A673 (cell line): ENCODE measurements around the gene IVNS1ABP. TPM values are rescaled to one million over a fixed set of nuclear protein-coding genes. Genes with fewer than 3 reads are reported as not detected.
"Not testable (repeated sequence)": the region's sequence is repeated elsewhere in the genome, so short reads cannot be mapped to it uniquely, and the experiment has no call there.

Source experiments
- Bru-seq: library from RNA; stranded (reverse); fragments of 400-500 nt; gene quantifications from one replicate; lab custom pipeline; 2021; lab: Mats Ljungman, UMichigan
- BruChase-seq, 2 experiments: library from RNA; stranded (reverse); fragments of 400-500 nt; gene quantifications; one replicate each; lab custom pipeline; 2021; lab: Mats Ljungman, UMichigan
- BruUV-seq: library from RNA; stranded (reverse); fragments of 400-500 nt; replicated peaks from 2 replicates; lab custom pipeline; 2021; lab: Mats Ljungman, UMichigan
- CTCF ChIA-PET: fragments of 300-600 bp; sonication (Branson Sonifier 250); formaldehyde crosslinking; loops from one replicate; lab custom pipeline; 2022; ENCODE audit warnings: antibody characterized with exemption; lab: Charles Lee
- POLR2A ChIA-PET: fragments of 300-600 bp; sonication (Branson Sonifier 250); formaldehyde crosslinking; loops from one replicate; lab custom pipeline; 2022; ENCODE audit warnings: antibody characterized with exemption; ENCODE audit not compliant: low non-redundant PET; lab: Charles Lee
- DNase-seq: peaks from one replicate; pipeline ENCODE4 v3.0.0-alpha.2; 2015; ENCODE audit warnings: low spot score
- H3K27ac ChIP-seq: fragments of 200-600 bp; sonication (generic); 2 replicates; pipeline ENCODE4 v1.5.1; 2016; ENCODE audit warnings: mixed run types, low read depth, mild to moderate bottlenecking, mixed read lengths, antibody characterized with exemption, low read length; ENCODE audit not compliant: poor library complexity, severe bottlenecking
- H3K27me3 ChIP-seq: fragments of 200-600 bp; sonication (generic); replicated peaks from 2 replicates; pipeline ENCODE4 v1.6.1; 2017; ENCODE audit warnings: mixed run types, low read depth, mild to moderate bottlenecking, mixed read lengths, antibody characterized with exemption, low read length; ENCODE audit not compliant: insufficient read depth, poor library complexity
- H3K36me3 ChIP-seq: fragments of 200-600 bp; sonication (generic); 2 replicates; pipeline ENCODE4 v1.6.1; 2016; ENCODE audit warnings: mixed run types, mild to moderate bottlenecking, mixed read lengths, antibody characterized with exemption, low read length; ENCODE audit not compliant: insufficient read depth, poor library complexity, severe bottlenecking
- H3K4me1 ChIP-seq: fragments of 200-600 bp; sonication (generic); 2 replicates; pipeline ENCODE4 v1.6.1; 2017; ENCODE audit warnings: mixed run types, mild to moderate bottlenecking, mixed read lengths, antibody characterized with exemption, low read length; ENCODE audit not compliant: insufficient read depth, poor library complexity, severe bottlenecking
- H3K4me3 ChIP-seq: fragments of 200-600 bp; sonication (generic); 2 replicates; pipeline ENCODE4 v1.5.1; 2016; ENCODE audit warnings: low read depth, mixed run types, mild to moderate bottlenecking, mixed read lengths, low read length; ENCODE audit not compliant: poor library complexity, severe bottlenecking
- H3K9me3 ChIP-seq: fragments of 200-600 bp; sonication (generic); 2 replicates; pipeline ENCODE4 v1.6.1; 2016; ENCODE audit warnings: mixed run types, low read depth, mild to moderate bottlenecking, mixed read lengths, antibody characterized with exemption, low read length; ENCODE audit not compliant: poor library complexity, severe bottlenecking
- CTCF ChIP-seq: fragments of 300-800, 200-600 bp; sonication (generic); conservative IDR thresholded peaks from 2 replicates; pipeline ENCODE4 v1.5.1; 2017; ENCODE audit warnings: low read depth, mild to moderate bottlenecking, antibody characterized with exemption, low read length, moderate library complexity, mixed read lengths
- EZH2 ChIP-seq: fragments of 200-600 bp; sonication (generic); IDR thresholded peaks from 2 replicates; pipeline ENCODE4 v1.6.1; 2017; ENCODE audit warnings: borderline replicate concordance, low read depth, mild to moderate bottlenecking, mixed read lengths, antibody characterized with exemption, low read length; ENCODE audit not compliant: poor library complexity, severe bottlenecking
- intact Hi-C: fragments of 100-400 bp; cut with micrococcal nuclease; formaldehyde crosslinking; loops from one replicate; pipeline ENCODE4 v1.10.0; 2022; ENCODE audit not compliant: unreplicated experiment
- long read RNA-seq: library from polyadenylated mRNA; stranded (forward); transcript quantifications from one replicate; pipeline ENCODE4 v2.0.0, GENCODE V29; 2022
- total RNA-seq: library from RNA; stranded (reverse); gene quantifications from 2 replicates; pipeline ENCODE4 v1.2.3, GENCODE V29; 2021

IVNS1ABP gene
- 221 and 263 TPM in 2 replicates for total RNA-seq
- percentile 100 among the genes with signal in this experiment for Bru-seq, nascent RNA
- BruChase-seq, experiment 1, labeled RNA remaining after a 2-hour chase, result percentile 100 among the genes with signal in this experiment
- percentile 97 among the genes with signal in this experiment for BruChase-seq, experiment 2, labeled RNA remaining after a 6-hour chase
- long read RNA-seq, full-length matches to known transcripts, result 377 of 519 reads
- long read RNA-seq, partial matches to known transcripts, result 59 of 519 reads
- long read RNA-seq, other reads (novel, unspliced or antisense), result 83 of 519 reads

- H3K27me3 ChIP-seq, result no peaks in the 10 kb centered on the region
- TF ChIP-seq EZH2, result no peak
- peak; percentile 48 for TF ChIP-seq CTCF
- H3K4me1 ChIP-seq, result peaks cover 22% of the 10 kb centered on the region
- ChIA-PET CTCF (interaction anchor here (0.9 to 1.6 kb wide), 4 partner anchors 278 to 366 kb away, joined by 3 to 7 read pairs (median 4); no protein-coding TSS in a partner anchor), POLR2A (interaction anchor here (0.5 to 1.4 kb wide), 5 partner anchors 8 to 377 kb away, joined by 3 to 10 read pairs (median 4); no protein-coding TSS in a partner anchor)
- no TSS peak for BruUV-seq
- H3K27ac ChIP-seq, result peak within 1 kb of the TSS; percentile 99
- intact Hi-C loops, result loop anchor here (2.0 to 5.0 kb wide), 2 partner anchors 354 to 895 kb away; no protein-coding TSS in a partner anchor
- no peaks in the 10 kb centered on the region for H3K9me3 ChIP-seq
- peak within 1 kb of the TSS; percentile 95 for H3K4me3 ChIP-seq
- DNase-seq, result peak; percentile 97
- H3K36me3 ChIP-seq, result peaks cover 18% of the 10 kb centered on the region
Measured at GRCh38 chr1:185317034-185317885, at the start of gene IVNS1ABP. Gene IVNS1ABP, minus strand, starts transcription at chr1:185317243. Its CDS starts 7,750 bp downstream, at chr1:185309493.

GRCh38 chr1:185365951-185366350, 48.9 kb upstream of the IVNS1ABP start:
- intact Hi-C loops, result no loop called here
- Histone ChIP-seq H3K4me1 (peaks cover 11% of the 10 kb centered on the region), H3K9me3 (no peaks in the 10 kb centered on the region), H3K27me3 (no peaks in the 10 kb centered on the region), H3K36me3 (no peaks in the 10 kb centered on the region), H3K4me3 (no peak overlapping the region), H3K27ac (no peak overlapping the region)
- ChIA-PET POLR2A (no interaction called here), CTCF (interaction anchor here (0.6 kb wide), 1 partner anchor 959 kb away, joined by 3 read pairs; no protein-coding TSS in a partner anchor)
- TF ChIP-seq CTCF (no peak), EZH2 (no peak)
- peak; percentile 29 for DNase-seq
- BruUV-seq, result no TSS peak

GRCh38 chr1:185364528-185364927, 47.5 kb upstream of the IVNS1ABP start:
- intact Hi-C loops, H3K27ac ChIP-seq, H3K27me3 ChIP-seq, H3K9me3 ChIP-seq, BruUV-seq, H3K36me3 ChIP-seq, DNase-seq, H3K4me3 ChIP-seq, CTCF ChIA-PET: not testable (repeated sequence)
- peaks cover 11% of the 10 kb centered on the region for H3K4me1 ChIP-seq
- POLR2A ChIA-PET, result interaction anchor here (0.6 kb wide), 2 partner anchors 12 to 355 kb away, joined by 5 read pairs; no protein-coding TSS in a partner anchor
